Measurements from ENCODE around the gene ZFP1. TPM values are rescaled to one million over a fixed set of nuclear protein-coding genes. Genes with fewer than 3 reads are reported as not detected.

Gene ZFP1
- polyA plus RNA-seq, 1 of the 3 experiments (the other 2 are of a cell fraction), result 3.0 TPM

GRCh38 chr16:75138636-75139035, 9.7 kb upstream of the ZFP1 start:
- H3K27ac ChIP-seq (ENCODE audit: low read depth in 2 of 2, low read length in 1 of 2), result no peak overlapping the region
- H3K4me2 ChIP-seq, result no peak overlapping the region
- H2AFZ ChIP-seq (ENCODE audit: low read depth), result no peak overlapping the region
- no peaks in the 10 kb centered on the region for H3F3A ChIP-seq (replicated peaks; ENCODE audit: insufficient read depth)
- TF ChIP-seq GABPA (IDR thresholded peaks at IDR 0.05; ENCODE audit: low read depth), result no peak
- peak; percentile 48 for TF ChIP-seq TCF12 (IDR thresholded peaks at IDR 0.05)
- TF ChIP-seq, protein P1, sequence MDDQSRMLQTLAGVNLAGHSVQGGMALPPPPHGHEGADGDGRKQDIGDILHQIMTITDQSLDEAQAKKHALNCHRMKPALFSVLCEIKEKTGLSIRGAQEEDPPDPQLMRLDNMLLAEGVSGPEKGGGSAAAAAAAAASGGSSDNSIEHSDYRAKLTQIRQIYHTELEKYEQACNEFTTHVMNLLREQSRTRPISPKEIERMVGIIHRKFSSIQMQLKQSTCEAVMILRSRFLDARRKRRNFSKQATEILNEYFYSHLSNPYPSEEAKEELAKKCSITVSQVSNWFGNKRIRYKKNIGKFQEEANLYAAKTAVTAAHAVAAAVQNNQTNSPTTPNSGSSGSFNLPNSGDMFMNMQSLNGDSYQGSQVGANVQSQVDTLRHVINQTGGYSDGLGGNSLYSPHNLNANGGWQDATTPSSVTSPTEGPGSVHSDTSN (IDR thresholded peaks at IDR 0.05), result peak; percentile 38; the same call in 1 of the 2 replicates
- no peak overlapping the region for H3K4me3 ChIP-seq (ENCODE audit: low read depth in 2 of 2, low read length in 1 of 2)
- no peaks in the 10 kb centered on the region for H3K27me3 ChIP-seq (ENCODE audit: insufficient read depth)
- DNase-seq, result no peak
- no peaks in the 10 kb centered on the region for H3K4me1 ChIP-seq (ENCODE audit: control insufficient read depth in 1 of 2, insufficient read depth in 2 of 2, low read depth in 1 of 2, low read length in 1 of 2)
- H3K9me2 ChIP-seq, result no peaks in the 10 kb centered on the region
- H4K20me1 ChIP-seq (ENCODE audit: insufficient read depth), result no peaks in the 10 kb centered on the region
- ChIA-PET POLR2A (no interaction called here), CTCF (interaction anchor here (0.8 kb wide), 1 partner anchor 27 kb away, joined by 4 read pairs; no protein-coding TSS in a partner anchor)
- no peak overlapping the region for H3K9ac ChIP-seq
- no peaks in the 10 kb centered on the region for H3K36me3 ChIP-seq (replicated peaks in 1 of 2; ENCODE audit: control insufficient read depth in 1 of 2, insufficient read depth in 2 of 2, low read length in 1 of 2)
- no peaks in the 10 kb centered on the region for H3K9me3 ChIP-seq
- no peaks in the 10 kb centered on the region for H3K79me2 ChIP-seq (ENCODE audit: insufficient read depth)
- 84% methylated on average over 9 of the region's 9 CpGs for WGBS (ENCODE audit: low lambda C conversion rate)

DNA sequence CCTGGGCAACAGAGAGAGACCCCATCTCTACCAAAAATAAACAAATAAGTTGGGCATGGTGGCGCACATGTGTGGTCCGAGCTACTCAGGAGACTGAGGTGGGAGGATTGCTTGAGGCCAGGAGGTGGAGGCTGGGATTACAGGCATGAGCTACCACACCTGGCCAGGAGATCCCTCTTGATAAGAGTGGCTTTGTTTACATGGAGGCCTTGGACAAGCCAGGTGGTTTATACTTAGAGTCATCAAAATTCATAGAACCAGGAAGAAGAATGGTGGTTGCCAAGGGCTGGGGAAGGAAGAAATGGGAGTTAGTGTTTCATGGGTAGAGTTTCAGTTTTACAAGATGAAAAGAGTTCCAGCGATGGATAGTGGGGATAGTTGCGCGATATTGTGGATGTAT, 8.8 kb upstream of the ZFP1 start:
- no peak for DNase-seq
- Histone ChIP-seq H3K9me3 (no peaks in the 10 kb centered on the region), H3K9me2 (no peaks in the 10 kb centered on the region), H4K20me1 (ENCODE audit: insufficient read depth) (no peaks in the 10 kb centered on the region), H3K27ac (ENCODE audit: low read depth in 2 of 2, low read length in 1 of 2) (no peak overlapping the region), H3K4me2 (no peak overlapping the region), H3F3A (replicated peaks; ENCODE audit: insufficient read depth) (no peaks in the 10 kb centered on the region), H3K36me3 (replicated peaks in 1 of 2; ENCODE audit: control insufficient read depth in 1 of 2, insufficient read depth in 2 of 2, low read length in 1 of 2) (no peaks in the 10 kb centered on the region), H3K9ac (no peak overlapping the region), H3K4me3 (ENCODE audit: low read depth in 2 of 2, low read length in 1 of 2) (no peak overlapping the region), H2AFZ (ENCODE audit: low read depth) (no peak overlapping the region), H3K4me1 (ENCODE audit: control insufficient read depth in 1 of 2, insufficient read depth in 2 of 2, low read depth in 1 of 2, low read length in 1 of 2) (no peaks in the 10 kb centered on the region), H3K27me3 (ENCODE audit: insufficient read depth) (no peaks in the 10 kb centered on the region), H3K79me2 (ENCODE audit: insufficient read depth) (no peaks in the 10 kb centered on the region)
- TF ChIP-seq, protein P2, sequence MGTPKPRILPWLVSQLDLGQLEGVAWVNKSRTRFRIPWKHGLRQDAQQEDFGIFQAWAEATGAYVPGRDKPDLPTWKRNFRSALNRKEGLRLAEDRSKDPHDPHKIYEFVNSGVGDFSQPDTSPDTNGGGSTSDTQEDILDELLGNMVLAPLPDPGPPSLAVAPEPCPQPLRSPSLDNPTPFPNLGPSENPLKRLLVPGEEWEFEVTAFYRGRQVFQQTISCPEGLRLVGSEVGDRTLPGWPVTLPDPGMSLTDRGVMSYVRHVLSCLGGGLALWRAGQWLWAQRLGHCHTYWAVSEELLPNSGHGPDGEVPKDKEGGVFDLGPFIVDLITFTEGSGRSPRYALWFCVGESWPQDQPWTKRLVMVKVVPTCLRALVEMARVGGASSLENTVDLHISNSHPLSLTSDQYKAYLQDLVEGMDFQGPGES (IDR thresholded peaks at IDR 0.05; ENCODE audit: low read depth, low read length), result no peak
- TF ChIP-seq RCOR1 (IDR thresholded peaks at IDR 0.05; ENCODE audit: low read length) (no peak), MEF2A (IDR thresholded peaks at IDR 0.05; ENCODE audit: borderline replicate concordance, low read depth) (no peak), NRF1 (IDR thresholded peaks at IDR 0.05; ENCODE audit: low read depth, low read length) (no peak), YY1 (IDR thresholded peaks at IDR 0.05; ENCODE audit: low read depth) (no peak), GABPA (IDR thresholded peaks at IDR 0.05; ENCODE audit: low read depth) (no peak), RXRA (IDR thresholded peaks at IDR 0.05; ENCODE audit: borderline replicate concordance, low read depth) (no peak), CTCF (IDR thresholded peaks at IDR 0.05) (no peak), TEAD4 (IDR thresholded peaks at IDR 0.05; ENCODE audit: borderline replicate concordance, insufficient read depth) (no peak), ELF1 (IDR thresholded peaks at IDR 0.05) (no peak), POLR2AphosphoS5 (IDR thresholded peaks at IDR 0.05; ENCODE audit: low read depth, low read length) (no peak), REST (IDR thresholded peaks at IDR 0.05; ENCODE audit: low read depth, low read length) (no peak), MXI1 (IDR thresholded peaks at IDR 0.05; ENCODE audit: low read depth, low read length) (no peak), GATA2 (CRISPR knock-in tag; IDR thresholded peaks at IDR 0.05) (no peak), TAF1 (IDR thresholded peaks at IDR 0.05; ENCODE audit: borderline replicate concordance, low read depth, low read length) (no peak)
- TF ChIP-seq, protein P1 (IDR thresholded peaks at IDR 0.05), result no peak
- CTCF ChIA-PET, result no interaction called here
- POLR2A ChIA-PET, result no interaction called here
- WGBS (ENCODE audit: low lambda C conversion rate), result 100% methylated on average over 5 of the region's 5 CpGs

All from SK-N-SH (cell line).